Trophoblast cell (in vitro differentiated cells and primary cell): ENCODE data around the gene HRAS.

Experiments
- DNase-seq, 2 donors: peaks; one replicate each; pipeline ENCODE4 v3.0.0-alpha.2; 2016
- H2AFZ ChIP-seq: 2 replicates; pipeline ENCODE4 v1.6.1; 2013; ENCODE audit warnings: low read length, moderate library complexity, mild to moderate bottlenecking; ENCODE audit not compliant: insufficient read depth, poor library complexity
- H2AK5ac ChIP-seq: 2 replicates; pipeline ENCODE4 v1.6.1; 2013; ENCODE audit warnings: mild to moderate bottlenecking, low read length
- H2BK120ac ChIP-seq: 2 replicates; pipeline ENCODE4 v1.6.1; 2013; ENCODE audit warnings: low read length, mild to moderate bottlenecking, moderate library complexity; ENCODE audit not compliant: insufficient read depth, poor library complexity
- H2BK12ac ChIP-seq: 2 replicates; pipeline ENCODE4 v1.6.1; 2013; ENCODE audit warnings: mild to moderate bottlenecking, low read length, moderate library complexity
- H2BK5ac ChIP-seq: 2 replicates; pipeline ENCODE4 v1.6.1; 2013; ENCODE audit warnings: low read length, low read depth, moderate library complexity, mild to moderate bottlenecking; ENCODE audit not compliant: poor library complexity
- H3K14ac ChIP-seq: 2 replicates; pipeline ENCODE4 v1.6.1; 2013; ENCODE audit warnings: mild to moderate bottlenecking, low read length
- H3K18ac ChIP-seq: 2 replicates; pipeline ENCODE4 v1.6.1; 2013; ENCODE audit warnings: mild to moderate bottlenecking, low read length
- H3K23ac ChIP-seq: 2 replicates; pipeline ENCODE4 v1.6.1; 2013; ENCODE audit warnings: low read length
- H3K27ac ChIP-seq: 2 replicates; pipeline ENCODE4 v1.5.1; 2013; ENCODE audit warnings: low read depth, mild to moderate bottlenecking, inconsistent platforms, low read length, moderate library complexity
- H3K27me3 ChIP-seq: 2 replicates; pipeline ENCODE4 v1.6.1; 2013; ENCODE audit warnings: inconsistent platforms, mild to moderate bottlenecking, low read length, moderate library complexity; ENCODE audit not compliant: insufficient read depth
- H3K36me3 ChIP-seq, 2 experiments: 1 replicate in 1 of 2; 2 replicates in 1 of 2; pipeline ENCODE4 v1.6.1; 2013; ENCODE audit warnings: low read length in 2 of 2, mild to moderate bottlenecking in 2 of 2, moderate library complexity in 1 of 2; ENCODE audit not compliant: insufficient read depth in 2 of 2, control insufficient read depth in 1 of 2
- H3K4ac ChIP-seq: 2 replicates; pipeline ENCODE4 v1.6.1; 2013; ENCODE audit warnings: low read depth, mild to moderate bottlenecking, low read length, moderate library complexity
- H3K4me1 ChIP-seq, 2 experiments: 1 replicate in 1 of 2; 2 replicates in 1 of 2; pipeline ENCODE4 v1.6.1; 2013; ENCODE audit warnings: low read length in 2 of 2, mild to moderate bottlenecking in 2 of 2, moderate library complexity in 1 of 2; ENCODE audit not compliant: insufficient read depth in 2 of 2, control insufficient read depth in 1 of 2
- H3K4me2 ChIP-seq: 2 replicates; pipeline ENCODE4 v1.6.1; 2013; ENCODE audit warnings: inconsistent platforms, mild to moderate bottlenecking, low read length, moderate library complexity
- H3K4me3 ChIP-seq: 2 replicates; pipeline ENCODE4 v1.5.1; 2013; ENCODE audit warnings: mild to moderate bottlenecking, low read depth, low read length, inconsistent platforms
- H3K79me1 ChIP-seq: one replicate; pipeline ENCODE4 v1.6.1; 2013; ENCODE audit warnings: low read length
- H3K79me2 ChIP-seq: 2 replicates; pipeline ENCODE4 v1.6.1; 2013; ENCODE audit warnings: low read length, mild to moderate bottlenecking; ENCODE audit not compliant: control insufficient read depth, insufficient read depth, poor library complexity
- H3K9ac ChIP-seq: 2 replicates; pipeline ENCODE4 v1.6.1; 2013; ENCODE audit warnings: mild to moderate bottlenecking, low read length
- H3K9me3 ChIP-seq: 2 replicates; pipeline ENCODE4 v1.6.1; 2013; ENCODE audit warnings: low read depth, mild to moderate bottlenecking, control low read depth, inconsistent platforms, low read length; ENCODE audit not compliant: insufficient read depth
- H4K12ac ChIP-seq: 2 replicates; pipeline ENCODE4 v1.6.1; 2013; ENCODE audit warnings: low read depth, mild to moderate bottlenecking, low read length, moderate library complexity
- H4K8ac ChIP-seq: 2 replicates; pipeline ENCODE4 v1.6.1; 2013; ENCODE audit warnings: low read depth, mild to moderate bottlenecking, low read length, moderate library complexity
- H4K91ac ChIP-seq: one replicate; pipeline ENCODE4 v1.6.1; 2013; ENCODE audit warnings: low read depth, mild to moderate bottlenecking, low read length, moderate library complexity
- WGBS: extraction: QIAGEN DNeasy Blood & Tissue Kit; methylation state at CpG from one replicate; pipeline ENCODE4 v1.1.7; 2013; ENCODE audit warnings: missing lambda C conversion rate; ENCODE audit not compliant: insufficient read length, insufficient coverage; ENCODE audit errors: extremely low coverage; 5-methylcytosine and 5-hydroxymethylcytosine counted together

Gene HRAS

GRCh38 chr11:532527-532985 lies 2.8 kb downstream of the HRAS start:
- Histone ChIP-seq H2BK120ac (no peak overlapping the region), H2AK5ac (no peak overlapping the region), H3K9ac (no peak overlapping the region), H3K9me3 (peaks cover 5% of the 10 kb centered on the region), H3K4me3 (no peak overlapping the region), H2AFZ (no peak overlapping the region), H4K12ac (no peak overlapping the region), H3K4me1 (peaks cover 18 to 21% of the 10 kb centered on the region in 2 experiments), H3K4ac (no peak overlapping the region), H2BK12ac (no peak overlapping the region), H3K23ac (no peak overlapping the region), H3K4me2 (no peak overlapping the region), H4K8ac (no peak overlapping the region), H3K79me2 (peaks cover 6% of the 10 kb centered on the region), H3K14ac (no peak overlapping the region), H2BK5ac (no peak overlapping the region), H3K79me1 (peaks cover 15% of the 10 kb centered on the region), H3K27me3 (peaks cover 9% of the 10 kb centered on the region), H4K91ac (no peak overlapping the region), H3K18ac (no peak overlapping the region), H3K36me3 (peaks cover 31 to 37% of the 10 kb centered on the region in 2 experiments), H3K27ac (no peak overlapping the region)
- no peak for DNase-seq
- no CpG with 5 or more reads among the region's 23 CpGs for WGBS

- no peak overlapping the region for H3K14ac ChIP-seq
- H3K4me2 ChIP-seq = no peak overlapping the region
- peaks cover 3% of the 10 kb centered on the region for H3K9me3 ChIP-seq
- H2BK5ac ChIP-seq = no peak overlapping the region
- H2AK5ac ChIP-seq = no peak overlapping the region
- no peak overlapping the region for H4K91ac ChIP-seq
- H3K4me1 ChIP-seq = peaks cover 14 to 15% of the 10 kb centered on the region in 2 experiments
- DNase-seq = no peak
- H3K79me2 ChIP-seq = peaks cover 6% of the 10 kb centered on the region
- no peak overlapping the region for H3K18ac ChIP-seq
- H4K12ac ChIP-seq = no peak overlapping the region
- H3K27me3 ChIP-seq = peaks cover 6% of the 10 kb centered on the region
- H3K79me1 ChIP-seq = peaks cover 13% of the 10 kb centered on the region
- peaks cover 31 to 37% of the 10 kb centered on the region in 2 experiments for H3K36me3 ChIP-seq
- no peak overlapping the region for H3K27ac ChIP-seq
- no CpG with 5 or more reads among the region's 18 CpGs for WGBS
- H3K4me3 ChIP-seq = no peak overlapping the region
- H3K4ac ChIP-seq = no peak overlapping the region
- H2AFZ ChIP-seq = no peak overlapping the region
- H2BK120ac ChIP-seq = no peak overlapping the region
- no peak overlapping the region for H2BK12ac ChIP-seq
- H3K23ac ChIP-seq = no peak overlapping the region
- H4K8ac ChIP-seq = no peak overlapping the region
- H3K9ac ChIP-seq = no peak overlapping the region
Observed at GRCh38 chr11:531919-532526, 3.4 kb downstream of the HRAS start.

- Histone ChIP-seq H3K14ac (no peak overlapping the region), H2AK5ac (no peak overlapping the region), H3K4me2 (no peak overlapping the region), H3K79me2 (peaks cover 6% of the 10 kb centered on the region), H3K79me1 (peaks cover 10% of the 10 kb centered on the region), H3K18ac (no peak overlapping the region), H2AFZ (no peak overlapping the region), H4K12ac (no peak overlapping the region), H3K9me3 (peaks cover 1% of the 10 kb centered on the region), H3K36me3 (peaks cover 31 to 37% of the 10 kb centered on the region in 2 experiments), H3K4me3 (no peak overlapping the region), H3K4me1 (peaks cover 9 to 10% of the 10 kb centered on the region in 2 experiments), H3K9ac (no peak overlapping the region), H4K8ac (no peak overlapping the region), H3K23ac (no peak overlapping the region), H2BK5ac (no peak overlapping the region), H3K4ac (no peak overlapping the region), H2BK12ac (no peak overlapping the region), H3K27ac (no peak overlapping the region), H3K27me3 (no peaks in the 10 kb centered on the region), H4K91ac (no peak overlapping the region), H2BK120ac (no peak overlapping the region)
- no CpG with 5 or more reads among the region's 28 CpGs for WGBS
- DNase-seq = no peak
Observed at GRCh38 chr11:530960-531831, 4.2 kb downstream of the HRAS start.

- Histone ChIP-seq H3K4me1 (peaks cover 5 to 7% of the 10 kb centered on the region in 2 experiments), H2AK5ac (no peak overlapping the region), H2AFZ (no peak overlapping the region), H3K79me1 (peaks cover 4% of the 10 kb centered on the region), H3K4me2 (no peak overlapping the region), H2BK5ac (no peak overlapping the region), H3K27ac (no peak overlapping the region), H3K36me3 (peaks cover 31 to 37% of the 10 kb centered on the region in 2 experiments), H3K27me3 (no peaks in the 10 kb centered on the region), H3K4me3 (no peak overlapping the region), H3K18ac (no peak overlapping the region), H3K79me2 (peaks cover 4% of the 10 kb centered on the region), H4K91ac (no peak overlapping the region), H3K9ac (no peak overlapping the region), H4K8ac (no peak overlapping the region), H2BK120ac (no peak overlapping the region), H2BK12ac (no peak overlapping the region), H3K4ac (no peak overlapping the region), H3K9me3 (peaks cover 1% of the 10 kb centered on the region), H3K14ac (no peak overlapping the region), H3K23ac (no peak overlapping the region), H4K12ac (no peak overlapping the region)
- no CpG with 5 or more reads among the region's 18 CpGs for WGBS
- no peak for DNase-seq
Observed at GRCh38 chr11:529728-530411, 5.5 kb downstream of the HRAS start.
